HG03460 (cell line): ENCODE data around the gene HCK.

Experiments used
- ATAC-seq: cut with Tn5 transposase; IDR thresholded peaks from one replicate; pipeline ENCODE4 v1.9.1; 2021; ENCODE audit not compliant: unreplicated experiment

The HCK gene

DNA sequence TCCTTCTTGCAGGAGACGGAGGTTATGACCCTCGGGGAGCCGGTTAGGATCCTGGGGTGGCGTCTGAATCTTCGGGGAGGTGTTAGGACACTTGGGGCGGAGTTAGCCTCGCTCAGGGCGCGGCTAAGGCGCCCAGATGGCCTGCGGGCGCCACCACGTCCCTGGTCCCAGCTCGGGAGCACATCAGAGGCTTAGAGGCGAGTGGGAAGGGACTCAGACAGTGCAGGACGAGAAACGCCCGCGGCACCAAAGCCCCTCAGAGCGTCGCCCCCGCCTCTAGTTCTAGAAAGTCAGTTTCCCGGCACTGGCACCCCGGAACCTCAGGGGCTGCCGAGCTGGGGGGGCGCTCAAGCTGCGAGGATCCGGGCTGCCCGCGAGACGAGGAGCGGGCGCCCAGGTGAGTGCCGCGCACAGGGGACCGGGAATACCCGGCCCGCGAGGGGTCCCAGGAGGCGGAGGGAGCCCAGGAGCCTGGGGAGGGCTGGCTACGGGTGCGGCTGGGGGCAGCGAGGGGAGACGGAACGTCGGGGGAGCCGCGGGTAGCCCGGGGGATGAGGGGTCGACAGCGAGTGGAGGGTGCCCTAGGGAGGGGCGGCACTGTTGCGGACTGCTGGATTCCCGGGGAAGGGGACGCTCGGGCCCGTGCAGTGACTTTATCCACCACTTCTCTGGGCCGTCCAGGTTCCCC, at the start of gene HCK:
Gene HCK (plus strand): TSS at position 153 of the 688 bp plus-strand sequence.
- ATAC-seq = no peak

DNA sequence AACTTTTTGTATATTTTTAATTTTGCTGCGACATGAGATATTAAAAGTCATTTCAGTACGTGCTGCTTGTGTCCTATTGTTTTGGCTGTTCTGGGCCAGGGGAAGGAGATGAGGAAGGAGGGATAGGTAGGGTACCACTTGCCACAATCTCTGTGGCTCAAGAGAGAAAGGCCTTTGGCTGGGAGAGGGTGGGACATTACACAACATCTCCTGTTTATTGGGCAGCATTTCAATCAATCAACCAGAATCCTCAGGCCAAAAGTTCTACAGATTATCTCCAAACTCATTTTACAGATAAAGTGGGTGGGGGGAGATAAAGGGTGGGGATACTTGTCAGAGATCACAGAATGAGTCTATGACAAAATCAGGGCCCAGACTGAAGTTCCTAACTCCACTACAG, 48.7 kb upstream of the HCK start:
- no peak for ATAC-seq

DNA sequence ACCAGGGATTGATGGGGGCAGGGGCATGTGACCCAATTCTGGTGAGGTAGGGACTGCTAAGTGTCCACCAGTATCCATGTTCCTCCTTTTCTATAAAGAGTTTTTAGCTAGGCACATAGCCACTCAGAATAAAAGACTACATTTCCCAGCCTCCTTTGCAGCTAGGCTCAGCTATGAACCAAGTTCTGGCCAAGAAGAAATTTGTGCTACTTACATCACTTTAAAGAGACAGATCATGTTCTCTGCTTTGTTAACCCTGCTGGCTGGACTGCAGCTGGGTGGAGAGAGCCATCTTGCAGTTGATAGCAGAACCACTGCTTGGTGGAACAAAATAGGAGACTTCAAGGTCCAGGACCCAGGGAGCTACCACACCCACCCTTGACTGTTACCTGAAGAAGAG, 47.1 kb upstream of the HCK start:
- no peak for ATAC-seq

DNA sequence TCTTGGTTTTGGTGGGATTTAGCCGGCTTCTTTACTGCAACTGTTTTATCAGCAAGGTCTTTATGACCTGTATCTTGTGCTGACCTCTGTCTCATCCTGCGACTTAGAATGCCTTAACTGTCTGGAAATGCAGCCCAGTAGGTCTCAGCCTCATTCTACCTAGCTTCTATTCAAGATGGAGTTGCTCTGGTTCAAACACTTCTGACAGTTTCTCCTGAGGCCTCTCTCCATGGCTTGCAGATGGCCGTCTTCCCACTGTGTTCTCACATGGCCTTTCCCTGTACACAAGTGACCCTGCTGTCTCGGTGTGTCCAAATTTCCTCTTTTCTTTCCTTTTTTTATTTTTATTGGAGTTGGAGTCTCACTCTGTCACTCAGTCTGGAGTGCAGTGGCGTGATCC, 46.0 kb upstream of the HCK start:
- ATAC-seq = no peak

DNA sequence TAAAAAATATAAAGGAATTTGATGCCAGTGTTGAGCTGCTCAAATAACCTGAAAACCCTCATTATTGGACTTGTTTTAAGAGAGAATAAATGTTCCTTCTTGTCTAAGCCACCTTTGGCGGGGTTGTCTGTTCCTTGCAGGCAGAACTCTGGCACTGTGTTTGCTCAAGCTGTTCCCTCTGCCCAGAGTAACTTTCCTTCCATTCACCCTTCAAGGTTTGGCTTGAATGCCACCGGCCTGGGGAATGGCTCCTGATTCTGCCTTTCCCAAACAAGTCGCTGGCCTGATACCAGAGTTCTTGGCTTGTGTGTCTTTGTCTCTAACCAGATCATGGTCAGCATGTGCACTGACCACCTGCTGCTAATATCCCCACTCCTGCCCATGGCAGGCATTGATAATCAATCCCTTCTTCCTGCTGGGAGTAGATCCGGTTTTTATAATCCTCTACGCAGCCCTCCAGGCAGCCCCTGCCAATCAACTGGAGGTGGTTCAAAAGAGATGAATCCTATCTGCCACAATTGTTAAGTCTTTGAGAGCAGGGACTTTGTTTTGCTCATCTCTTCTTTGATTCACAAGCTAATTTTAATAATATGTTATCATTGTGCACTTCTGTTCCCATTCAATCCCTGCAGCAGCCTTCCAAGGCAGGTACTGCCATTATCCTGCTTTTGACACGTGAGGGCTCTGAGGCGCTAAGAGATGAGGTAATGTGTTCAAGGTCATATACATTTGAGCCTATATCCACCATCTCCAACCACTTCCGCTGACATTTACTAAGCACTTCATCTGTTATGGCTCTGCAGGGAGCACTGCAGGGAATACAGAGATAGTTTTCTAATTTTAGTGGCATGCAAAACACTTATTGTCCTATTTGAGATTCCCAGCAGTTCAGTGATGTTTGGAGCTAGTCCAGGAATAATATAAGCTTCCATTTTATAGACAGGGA, 44.9 kb upstream of the HCK start:
- ATAC-seq = no peak

DNA sequence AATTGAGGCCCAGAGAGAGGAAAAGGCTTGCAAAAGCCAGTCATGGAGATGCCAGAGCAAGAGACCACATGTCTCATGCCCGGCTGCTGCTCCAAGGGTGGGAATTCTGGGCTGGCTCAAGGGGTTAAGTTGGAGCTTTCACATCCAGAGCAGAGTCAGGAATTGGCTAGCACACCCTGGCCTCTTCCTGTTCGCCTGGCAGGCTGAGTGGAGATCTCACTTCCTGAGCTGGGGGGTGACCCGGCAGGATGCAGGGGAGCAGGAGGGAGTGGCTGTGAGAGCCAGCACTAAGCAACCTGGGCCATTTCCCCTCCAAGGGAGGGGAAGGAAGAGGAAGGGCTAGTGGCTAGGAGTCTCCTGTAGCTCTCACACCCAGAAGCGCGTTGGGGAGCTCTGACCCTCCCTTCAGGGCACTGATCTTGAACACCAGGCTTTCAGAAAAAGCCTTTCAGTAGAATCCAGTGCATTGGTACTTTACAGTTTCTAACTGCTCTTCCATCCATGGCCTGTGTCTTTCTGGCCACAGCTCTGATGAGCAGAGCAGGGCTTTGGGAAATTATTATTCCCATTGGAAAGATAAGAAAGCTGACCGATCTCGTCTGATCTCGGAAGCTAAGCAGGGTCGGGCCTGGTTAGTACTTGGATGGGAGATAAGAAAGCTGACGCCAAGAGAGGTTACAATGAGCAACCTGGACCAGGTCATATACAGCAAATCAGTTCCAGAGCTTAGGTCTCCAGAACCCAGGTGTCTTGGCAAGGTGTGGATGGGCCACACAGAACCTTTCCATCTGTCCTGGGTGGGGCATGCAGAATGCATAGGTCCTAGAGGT, 44.0 kb upstream of the HCK start:
- ATAC-seq = no peak

DNA sequence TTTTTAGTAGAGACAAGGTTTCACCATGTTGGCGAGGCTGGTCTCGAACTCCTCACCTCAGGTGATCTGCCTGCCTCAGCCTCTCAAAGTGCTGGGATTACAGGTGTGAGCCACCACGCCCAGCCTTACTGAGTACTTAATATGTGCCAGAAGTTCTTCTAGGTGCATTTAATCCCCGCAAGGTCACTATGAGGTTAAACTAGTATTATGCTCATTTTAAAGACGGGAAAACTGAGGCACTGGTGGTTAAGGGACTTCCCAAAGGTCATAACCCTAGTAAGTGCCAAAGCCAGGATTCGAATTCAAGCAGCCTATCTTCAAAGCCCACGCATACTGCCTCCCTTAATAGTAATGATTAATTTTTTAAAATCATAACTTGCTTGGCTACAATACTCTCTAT, 42.5 kb upstream of the HCK start:
- no peak for ATAC-seq

DNA sequence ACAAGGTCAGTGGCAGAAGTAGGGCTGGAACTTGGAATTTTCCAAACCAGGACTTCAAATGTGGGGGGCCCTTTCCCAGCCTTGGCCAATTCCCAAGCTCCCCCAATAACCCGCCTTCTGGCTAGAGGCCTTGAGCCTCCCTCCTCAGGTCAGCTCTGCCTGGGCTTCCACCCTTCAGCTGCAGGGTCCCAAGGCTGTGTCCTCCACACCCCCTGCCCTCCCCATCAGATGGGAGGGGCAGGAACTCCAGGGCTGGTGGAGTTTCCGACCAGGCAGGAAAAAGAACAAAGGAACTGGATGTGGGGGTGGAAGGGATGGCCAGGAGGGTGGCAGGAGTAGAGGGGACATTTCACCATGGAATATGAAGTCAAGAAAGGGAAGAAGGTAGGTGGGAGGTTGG, 41.9 kb upstream of the HCK start, which contains the start of gene CCM2L:
Gene CCM2L (plus strand): TSS at position 338 of the 400 bp plus-strand sequence. CDS start 17 bp downstream, at position 355.
- no peak for ATAC-seq

DNA sequence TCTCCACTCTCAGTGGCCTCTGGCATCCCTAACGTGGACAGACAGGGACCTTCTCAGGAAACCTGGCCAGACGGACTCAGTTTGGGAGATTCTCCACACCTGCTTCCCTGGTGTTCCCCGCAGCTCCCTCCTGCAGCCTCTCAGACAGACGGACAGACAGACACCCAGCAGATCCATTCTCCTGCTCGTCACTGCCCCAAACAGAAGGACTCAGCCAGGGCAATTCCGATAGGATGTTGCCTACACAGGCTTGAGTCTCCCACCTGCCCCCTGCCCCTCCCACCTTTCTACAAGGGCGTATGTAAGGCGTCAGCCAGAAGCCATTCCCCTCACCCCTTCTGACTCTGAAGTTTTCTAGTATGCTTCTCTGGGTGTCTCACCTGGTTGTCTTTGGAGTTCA, 41.4 kb upstream of the HCK start:
- no peak for ATAC-seq

DNA sequence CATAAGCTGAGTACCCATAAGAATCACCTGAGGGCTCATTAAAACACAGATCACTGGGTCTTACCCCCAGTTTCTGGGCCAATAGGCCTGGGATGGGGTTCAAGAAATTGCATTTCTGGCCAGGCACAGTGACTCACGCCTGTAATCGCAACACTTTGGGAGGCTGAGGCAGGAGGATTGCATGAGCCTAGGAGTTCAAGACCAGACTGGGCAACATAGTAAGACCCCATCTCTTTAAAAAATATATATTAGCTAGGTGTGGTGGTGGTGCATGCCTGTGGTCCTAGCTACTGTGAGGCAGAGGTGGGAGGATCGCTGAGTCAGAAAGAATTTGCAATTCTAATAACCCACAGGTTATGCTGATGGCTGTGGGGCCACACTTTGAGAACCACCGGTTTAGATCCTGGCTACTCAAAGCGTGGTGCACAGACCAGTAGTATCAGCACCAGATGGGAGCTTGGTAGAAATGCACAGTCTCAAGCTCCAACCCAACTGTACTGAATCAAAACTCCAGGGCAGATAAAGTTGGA, 39.8 kb upstream of the HCK start:
- no peak for ATAC-seq

DNA sequence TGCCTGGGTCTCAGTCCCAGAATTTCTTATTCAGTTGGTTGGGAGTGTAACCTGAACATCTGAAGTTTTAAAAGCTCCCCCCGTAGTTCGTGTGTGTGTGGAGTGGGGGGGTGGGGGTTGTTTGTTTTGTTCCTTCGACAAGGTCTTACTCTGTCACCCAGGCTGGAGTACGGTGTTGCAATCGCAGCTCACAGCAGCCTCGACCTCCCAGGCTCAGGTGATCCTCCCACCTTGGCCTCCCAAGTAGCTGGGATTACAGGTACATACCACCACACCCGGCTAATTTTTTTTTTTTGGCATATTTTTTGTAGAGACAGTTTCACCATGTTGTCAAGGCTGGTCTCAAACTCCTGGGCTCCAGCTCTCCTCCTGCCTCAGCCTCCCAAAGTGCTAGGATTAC, 38.7 kb upstream of the HCK start:
- ATAC-seq = no peak

DNA sequence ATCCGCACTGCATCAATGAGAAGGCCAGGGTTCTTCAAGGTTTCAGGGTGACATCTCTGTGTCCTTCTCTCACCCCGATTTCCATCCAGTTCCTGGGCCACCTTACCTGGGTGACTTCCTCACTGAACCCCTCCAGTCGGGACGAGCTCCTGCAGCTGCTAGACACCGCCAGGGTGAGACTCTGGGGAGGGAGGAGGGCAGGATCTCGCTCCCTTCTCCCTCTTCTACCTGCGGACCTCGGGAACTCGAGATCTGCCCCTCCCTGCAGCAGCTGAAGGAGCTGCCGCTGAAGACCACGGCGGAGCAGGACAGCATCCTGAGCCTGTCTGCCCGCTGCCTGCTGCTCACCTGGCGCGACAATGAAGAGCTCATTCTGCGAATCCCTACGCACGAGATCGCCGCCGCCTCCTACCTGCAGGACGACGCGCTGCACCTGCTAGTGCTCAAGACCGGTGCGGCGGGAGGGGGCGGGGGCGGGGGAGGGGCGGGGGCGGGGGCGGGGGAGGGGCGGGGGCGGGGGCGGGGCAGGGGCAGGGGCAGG, 34.3 kb upstream of the HCK start:
- ATAC-seq = no peak

DNA sequence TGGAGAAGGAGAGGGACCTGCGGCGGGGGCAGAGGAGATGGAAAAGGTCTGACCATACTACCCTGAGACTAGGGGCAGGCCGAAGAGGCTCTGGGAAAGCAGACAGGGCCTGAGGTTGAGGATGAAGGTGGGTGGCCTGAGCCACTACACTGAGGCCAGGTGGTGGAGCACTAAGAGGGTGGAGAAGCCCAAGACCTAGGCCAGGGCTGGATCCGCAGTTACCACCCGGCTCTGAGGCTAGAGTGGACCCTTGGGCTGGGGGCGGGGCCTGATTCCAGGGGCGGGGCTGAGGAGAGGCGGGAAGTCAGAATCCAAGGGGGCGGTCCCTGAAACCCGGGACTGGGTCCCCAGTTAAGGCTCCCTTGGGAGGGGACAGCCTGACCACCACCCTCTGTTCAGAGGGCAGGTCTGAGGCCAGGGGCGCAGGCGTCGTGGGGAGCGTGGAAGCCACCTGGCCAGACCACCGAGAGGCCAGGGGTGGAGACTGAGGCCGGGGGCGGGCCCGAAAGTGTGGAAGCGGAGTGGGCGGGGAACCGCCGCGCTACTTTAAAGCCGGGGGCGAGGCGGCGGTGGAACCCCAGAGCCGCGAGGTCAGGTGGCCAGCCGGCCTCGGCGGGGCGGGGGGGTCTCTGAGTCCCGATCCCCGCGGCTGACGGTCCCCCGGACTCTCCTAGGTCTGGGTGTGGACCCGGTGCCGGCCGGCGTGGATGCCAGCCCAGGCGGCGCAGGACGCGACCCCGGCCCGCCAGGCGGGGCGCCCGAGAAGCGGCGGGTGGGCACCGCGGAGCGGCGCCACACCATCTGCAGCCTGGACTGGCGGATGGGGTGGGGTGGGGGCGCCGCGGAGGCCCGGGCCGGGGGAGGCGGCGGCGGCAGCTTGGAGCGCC, 33.5 kb upstream of the HCK start:
- no peak for ATAC-seq

DNA sequence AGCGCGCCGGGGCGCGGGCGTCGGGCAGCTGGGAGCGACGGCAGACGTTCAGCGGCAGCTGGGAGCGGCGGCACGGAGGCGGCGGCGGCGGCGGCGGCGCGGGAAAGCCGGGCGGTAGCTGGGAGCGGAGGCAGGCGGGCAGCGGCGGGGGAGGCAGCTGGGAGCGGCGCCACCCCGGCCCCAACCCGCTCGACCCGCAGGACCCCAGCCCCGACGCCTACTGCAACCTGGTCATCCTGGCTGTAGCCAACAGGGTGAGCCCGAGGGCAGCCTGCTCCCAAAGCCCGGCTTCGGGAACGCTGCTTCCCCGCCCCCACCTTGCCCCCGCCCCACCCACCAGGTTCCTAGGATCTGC, 32.9 kb upstream of the HCK start:
- no peak for ATAC-seq

DNA sequence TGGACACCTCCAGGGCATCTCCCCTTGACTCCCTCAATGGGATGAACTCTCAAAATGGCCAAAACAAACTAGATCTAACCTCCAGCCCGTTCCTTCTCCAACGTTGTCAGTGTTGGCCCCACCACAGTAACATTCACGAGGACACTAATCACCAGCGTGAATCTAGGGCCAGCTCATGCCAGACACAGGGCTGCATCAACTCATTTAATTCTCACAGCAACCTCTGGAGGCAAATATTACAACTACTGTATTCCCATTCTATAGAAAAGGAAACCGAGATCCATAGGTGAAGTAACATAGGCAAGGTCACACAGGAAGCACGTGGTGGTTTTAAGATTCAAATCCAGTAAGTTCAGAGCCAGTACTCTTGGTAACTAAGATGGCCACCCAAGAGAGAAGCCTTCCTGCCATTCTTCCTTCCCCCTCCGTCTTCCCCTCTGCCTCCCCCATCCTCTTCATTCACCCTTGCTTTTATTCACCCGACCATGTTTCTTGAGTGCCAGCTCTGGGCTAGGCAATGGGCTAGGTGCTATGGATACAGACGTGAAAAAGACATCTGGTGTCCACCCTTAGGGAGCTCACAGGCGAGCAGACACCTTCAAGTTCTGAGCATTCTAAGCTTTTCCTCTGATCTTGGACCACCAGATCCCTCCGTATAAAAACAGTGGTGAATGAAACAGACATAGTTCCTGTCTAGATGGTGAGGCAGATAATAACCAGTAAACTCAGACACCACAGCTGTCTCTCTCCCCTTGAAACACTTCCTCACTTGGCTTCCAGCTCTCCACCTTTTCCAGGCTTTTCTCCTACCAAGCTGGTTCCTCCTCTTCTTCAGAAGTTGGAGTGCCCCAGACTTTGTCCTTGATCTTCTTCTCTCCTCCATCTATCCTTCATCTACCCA, 32.2 kb upstream of the HCK start:
- no peak for ATAC-seq

DNA sequence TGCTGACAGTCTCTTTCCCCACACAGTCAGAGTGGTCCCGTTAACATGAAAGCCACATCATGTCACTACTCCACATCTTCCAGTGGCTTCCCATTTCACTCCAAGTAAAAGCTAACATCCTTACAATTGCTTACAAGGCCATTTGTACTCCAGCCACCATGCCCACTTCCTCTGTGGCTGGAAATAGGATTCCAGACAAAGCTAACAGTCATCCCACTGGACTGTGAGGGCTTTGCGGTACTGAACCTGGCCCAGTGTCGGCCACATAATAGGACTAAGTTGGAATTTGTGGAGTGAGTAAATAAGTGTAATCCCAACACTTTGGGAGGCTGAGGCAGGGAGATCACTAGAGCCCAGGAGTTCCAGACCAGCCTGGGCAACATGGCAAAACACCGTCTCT, 31.0 kb upstream of the HCK start:
- ATAC-seq = no peak

DNA sequence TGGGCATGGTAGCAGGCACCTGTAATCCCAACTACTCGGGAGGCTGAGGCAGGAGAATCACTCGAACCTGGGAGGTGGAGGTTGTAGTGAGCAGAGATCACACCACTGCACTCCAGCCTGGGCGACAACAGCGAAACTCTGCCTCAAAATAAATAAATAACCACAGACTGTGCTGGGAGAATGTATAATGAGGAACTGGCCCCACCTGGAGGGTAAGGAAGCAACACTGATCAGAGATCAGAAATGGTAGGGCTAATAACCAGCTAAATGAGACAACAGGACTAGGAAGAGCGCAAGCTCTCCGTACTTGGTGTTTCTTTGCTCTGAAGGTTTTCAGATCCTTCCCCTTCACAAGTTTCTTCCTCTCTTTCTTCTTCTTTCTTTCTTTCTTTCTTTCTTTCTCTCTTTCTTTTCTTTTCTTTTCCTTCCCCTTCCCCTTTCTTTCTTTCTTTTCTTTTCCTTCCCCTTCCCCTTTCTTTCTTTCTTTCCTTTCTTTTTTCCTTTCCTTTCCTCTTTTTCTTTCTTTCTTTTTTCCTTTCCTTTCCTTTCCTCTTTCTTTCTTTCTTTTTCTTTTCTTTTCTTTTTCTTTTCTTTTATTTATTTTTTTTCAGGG, 27.3 kb upstream of the HCK start:
- ATAC-seq = no peak

DNA sequence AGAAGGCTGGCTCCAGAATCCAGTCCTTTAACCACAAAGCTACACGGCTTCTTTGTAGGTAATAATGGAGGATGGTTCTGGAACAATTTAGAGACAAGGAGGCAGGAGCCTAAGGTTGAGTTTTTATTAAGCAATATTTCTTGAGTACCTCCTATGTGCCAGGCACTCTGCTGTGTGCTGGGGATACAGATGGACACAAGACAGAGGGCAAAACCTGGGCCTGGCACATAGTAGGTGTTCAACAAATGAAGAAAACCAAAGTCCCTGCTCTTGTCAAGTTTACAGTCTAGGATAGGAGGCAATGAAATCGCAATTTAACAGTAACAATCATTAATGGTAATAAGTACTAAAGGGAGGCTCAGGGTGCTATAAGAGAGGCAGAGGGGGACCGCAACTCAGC, 24.4 kb upstream of the HCK start:
- no peak for ATAC-seq
